WTC11 (cell line): Measurements from ENCODE around the gene RYR2. TPM values are rescaled to one million over a fixed set of nuclear protein-coding genes. Genes with fewer than 3 reads are reported as not detected.

Experiments
- ATAC-seq: fragments of 200-7000 bp; cut with Tn5 transposase; 2 replicates; pipeline ENCODE4 v1.10.0; 2021; ENCODE audit warnings: mild to moderate bottlenecking, moderate library complexity
- CTCF ChIA-PET: fragments of 300-600 bp; sonication (Branson Sonifier 250); formaldehyde crosslinking; loops from one replicate; lab custom pipeline; 2021; ENCODE audit warnings: antibody characterized with exemption; lab: Charles Lee
- POLR2A ChIA-PET: fragments of 350-600 bp; sonication (Branson Sonifier 250); formaldehyde crosslinking; loops from one replicate; lab custom pipeline; 2021; ENCODE audit warnings: antibody characterized with exemption; lab: Charles Lee
- DNase-seq: peaks from one replicate; pipeline ENCODE4 v3.0.0; 2021; ENCODE audit warnings: low spot score
- H3K27ac Mint-ChIP-seq: 2 replicates; pipeline ENCODE4 v1.8.0; 2021; ENCODE audit warnings: mixed read lengths
- H3K27me3 Mint-ChIP-seq: 2 replicates; pipeline ENCODE4 v1.8.0; 2021; ENCODE audit warnings: low read depth, mild to moderate bottlenecking, moderate library complexity, mixed read lengths
- H3K36me3 Mint-ChIP-seq: 2 replicates; pipeline ENCODE4 v1.8.0; 2021; ENCODE audit warnings: mixed read lengths
- H3K4me1 Mint-ChIP-seq: 2 replicates; pipeline ENCODE4 v1.8.0; 2022; ENCODE audit warnings: mixed read lengths
- H3K4me3 Mint-ChIP-seq: 2 replicates; pipeline ENCODE4 v1.8.0; 2021; ENCODE audit warnings: mild to moderate bottlenecking, moderate library complexity, mixed read lengths
- H3K9me3 Mint-ChIP-seq: 2 replicates; pipeline ENCODE4 v1.8.0; 2021; ENCODE audit warnings: mixed read lengths
- ATF3 ChIP-seq: sonication (generic); formaldehyde crosslinking; conservative IDR thresholded peaks from 2 replicates; pipeline ENCODE4 v1.8.1; 2022; ENCODE audit warnings: mild to moderate bottlenecking, missing genetic modification reagents
- CREM ChIP-seq: sonication (generic); formaldehyde crosslinking; IDR thresholded peaks from 2 replicates; pipeline ENCODE4 v1.8.1; 2022; ENCODE audit warnings: mild to moderate bottlenecking, missing genetic modification reagents, moderate library complexity
- E2F4 ChIP-seq: sonication (generic); formaldehyde crosslinking; IDR thresholded peaks from 2 replicates; pipeline ENCODE4 v1.8.1; 2022; ENCODE audit warnings: low read depth, mild to moderate bottlenecking, moderate library complexity, missing genetic modification reagents, borderline replicate concordance
- E2F5 ChIP-seq: sonication (generic); formaldehyde crosslinking; IDR thresholded peaks from 2 replicates; pipeline ENCODE4 v1.8.1; 2022; ENCODE audit warnings: mild to moderate bottlenecking, moderate library complexity, missing genetic modification reagents
- ELF4 ChIP-seq: sonication (generic); formaldehyde crosslinking; IDR thresholded peaks from 2 replicates; pipeline ENCODE4 v1.8.1; 2022; ENCODE audit warnings: low read depth, mild to moderate bottlenecking, moderate library complexity, missing genetic modification reagents
- GTF2I ChIP-seq: fragments of 250-450 bp; sonication (Bioruptor Pico); conservative IDR thresholded peaks from 2 replicates; pipeline ENCODE4 v1.4.0; 2021; ENCODE audit warnings: mild to moderate bottlenecking
- IRF2 ChIP-seq: sonication (generic); formaldehyde crosslinking; IDR thresholded peaks from 2 replicates; pipeline ENCODE4 v1.8.0; 2022; ENCODE audit warnings: low read depth, missing genetic modification reagents, borderline replicate concordance
- KAT7 ChIP-seq: sonication (generic); formaldehyde crosslinking; IDR thresholded peaks from 2 replicates; pipeline ENCODE4 v1.8.1; 2023; ENCODE audit warnings: missing genetic modification reagents, mild to moderate bottlenecking, borderline replicate concordance
- MLX ChIP-seq: sonication (generic); formaldehyde crosslinking; IDR thresholded peaks from 2 replicates; pipeline ENCODE4 v1.8.1; 2023; ENCODE audit warnings: mild to moderate bottlenecking, missing genetic modification reagents, moderate library complexity
- NR2C2 ChIP-seq: sonication (generic); formaldehyde crosslinking; IDR thresholded peaks from 2 replicates; pipeline ENCODE4 v1.8.0; 2022; ENCODE audit warnings: mild to moderate bottlenecking, missing genetic modification reagents
- NR3C1 ChIP-seq: sonication (generic); formaldehyde crosslinking; conservative IDR thresholded peaks from 2 replicates; pipeline ENCODE4 v1.8.1; 2023; ENCODE audit warnings: low read depth, mild to moderate bottlenecking, missing genetic modification reagents
- SMAD3 ChIP-seq: sonication (generic); formaldehyde crosslinking; IDR thresholded peaks from 2 replicates; pipeline ENCODE4 v1.8.0; 2022; ENCODE audit warnings: missing genetic modification reagents, mild to moderate bottlenecking, borderline replicate concordance
- TEAD1 ChIP-seq: sonication (generic); formaldehyde crosslinking; IDR thresholded peaks from 2 replicates; pipeline ENCODE4 v1.8.0; 2022; ENCODE audit warnings: mild to moderate bottlenecking, missing genetic modification reagents
- USF2 ChIP-seq: sonication (generic); formaldehyde crosslinking; IDR thresholded peaks from 2 replicates; pipeline ENCODE4 v1.8.1; 2023; ENCODE audit warnings: mild to moderate bottlenecking, missing genetic modification reagents, moderate library complexity
- ZMAT4 ChIP-seq: fragments of 250-450 bp; sonication (Bioruptor Pico); IDR thresholded peaks from 2 replicates; pipeline ENCODE4 v1.9.0; 2021; ENCODE audit warnings: mild to moderate bottlenecking
- ZNF138 ChIP-seq: sonication (generic); formaldehyde crosslinking; conservative IDR thresholded peaks from 2 replicates; pipeline ENCODE4 v1.8.1; 2022; ENCODE audit warnings: mild to moderate bottlenecking, moderate library complexity, missing genetic modification reagents
- ZNF263 ChIP-seq: sonication (generic); formaldehyde crosslinking; IDR thresholded peaks from 2 replicates; pipeline ENCODE4 v1.8.1; 2022; ENCODE audit warnings: low read depth, mild to moderate bottlenecking, moderate library complexity, missing genetic modification reagents
- ZNF317 ChIP-seq: sonication (generic); formaldehyde crosslinking; IDR thresholded peaks from 2 replicates; pipeline ENCODE4 v1.8.1; 2023; ENCODE audit warnings: low read depth, mild to moderate bottlenecking, moderate library complexity, missing genetic modification reagents, borderline replicate concordance
- ZNF396 ChIP-seq: fragments of 250-450 bp; sonication (Bioruptor Pico); IDR thresholded peaks from 2 replicates; pipeline ENCODE4 v1.8.0; 2021; ENCODE audit warnings: mild to moderate bottlenecking, moderate library complexity, borderline replicate concordance
- ZNF416 ChIP-seq: fragments of 250-450 bp; sonication (Bioruptor Pico); IDR thresholded peaks from 2 replicates; pipeline ENCODE4 v1.9.0; 2021; ENCODE audit warnings: mild to moderate bottlenecking, inconsistent platforms
- ZNF512 ChIP-seq: sonication (generic); formaldehyde crosslinking; IDR thresholded peaks from 2 replicates; pipeline ENCODE4 v1.8.1; 2022; ENCODE audit warnings: missing genetic modification reagents, borderline replicate concordance
- ZSCAN18 ChIP-seq: fragments of 250-450 bp; sonication (Bioruptor Pico); IDR thresholded peaks from 2 replicates; pipeline ENCODE4 v2.1.2; 2022; ENCODE audit warnings: mild to moderate bottlenecking, moderate library complexity
- total RNA-seq: library from RNA; stranded (reverse); gene quantifications from 3 replicates; pipeline ENCODE4 v1.2.3, GENCODE V29; 2021

Gene RYR2
- total RNA-seq, 1 experiment from 2014 or later = 7.9 TPM

GRCh38 chr1:237640966-237641365, 599.0 kb downstream of the RYR2 start:
- H3K27ac Mint-ChIP-seq = no peak overlapping the region
- no peak overlapping the region for H3K4me3 Mint-ChIP-seq
- H3K27me3 Mint-ChIP-seq = no peaks in the 10 kb centered on the region
- CTCF ChIA-PET = no interaction called here
- H3K4me1 Mint-ChIP-seq = no peaks in the 10 kb centered on the region
- H3K36me3 Mint-ChIP-seq = peaks cover 13% of the 10 kb centered on the region
- ATAC-seq = no peak
- no peak for DNase-seq
- no peaks in the 10 kb centered on the region for H3K9me3 Mint-ChIP-seq
- TF ChIP-seq NR2C2 (CRISPR knock-in tag) (no peak), ZNF263 (CRISPR knock-in tag) (no peak), E2F4 (CRISPR knock-in tag) (no peak), IRF2 (CRISPR knock-in tag) (no peak), KAT7 (CRISPR knock-in tag) (no peak)
- POLR2A ChIA-PET = no interaction called here

GRCh38 chr1:237650809-237651208, 608.8 kb downstream of the RYR2 start:
- no peak for TF ChIP-seq GTF2I (CRISPR knock-in tag)
- TF ChIP-seq ATF3 = no peak
- no peak for DNase-seq
- Mint-ChIP-seq H3K27ac (no peak overlapping the region), H3K4me3 (no peak overlapping the region), H3K27me3 (no peaks in the 10 kb centered on the region), H3K4me1 (no peaks in the 10 kb centered on the region), H3K9me3 (peaks cover 8% of the 10 kb centered on the region; the same call in 1 of the 2 replicates), H3K36me3 (no peaks in the 10 kb centered on the region)
- CTCF ChIA-PET = no interaction called here
- POLR2A ChIA-PET = no interaction called here
- no peak for ATAC-seq

- no peak for TF ChIP-seq ZNF512 (CRISPR knock-in tag)
- no peak for TF ChIP-seq ZNF138 (CRISPR knock-in tag)
- no peak for TF ChIP-seq ZMAT4 (CRISPR knock-in tag)
- TF ChIP-seq CREM = no peak
- TF ChIP-seq ZNF416 = no peak
- no peak for TF ChIP-seq ZNF317 (CRISPR knock-in tag)
- no peak for TF ChIP-seq NR3C1
- no peak for TF ChIP-seq TEAD1
- no peak for TF ChIP-seq USF2 (CRISPR knock-in tag)
- TF ChIP-seq NR2C2 (CRISPR knock-in tag) = no peak
- no peak for TF ChIP-seq ZSCAN18
- no peak for TF ChIP-seq SMAD3
- no peak for TF ChIP-seq ZNF396 (CRISPR knock-in tag)
- no peak for TF ChIP-seq MLX (CRISPR knock-in tag)
- no peak for TF ChIP-seq ELF4
- TF ChIP-seq E2F5 (CRISPR knock-in tag) = no peak
- Mint-ChIP-seq H3K27me3 (no peaks in the 10 kb centered on the region), H3K36me3 (no peaks in the 10 kb centered on the region), H3K9me3 (peaks cover 8% of the 10 kb centered on the region; the same call in 1 of the 2 replicates), H3K4me1 (peaks cover 8% of the 10 kb centered on the region), H3K4me3 (no peak overlapping the region), H3K27ac (no peak overlapping the region)
- ChIA-PET POLR2A (no interaction called here), CTCF (no interaction called here)
- DNase-seq = no peak
- ATAC-seq = no peak
These were observed 613.8 kb downstream of the RYR2 start for GRCh38 chr1:237655778-237656177.
